Osteocyte (in vitro differentiated cells): ENCODE data around the gene SNX1. TPM values are rescaled to one million over a fixed set of nuclear protein-coding genes. Genes with fewer than 3 reads are reported as not detected.
A peak's percentile ranks its signal among the peaks of the same experiment; 100 is the strongest.
"Not testable (repeated sequence)": the region's sequence is repeated elsewhere in the genome, so short reads cannot be mapped to it uniquely, and the experiment has no call there.

Experiments used
- DNase-seq: peaks from one replicate; pipeline ENCODE4 v3.0.0; 2021; ENCODE audit warnings: mixed read lengths; ENCODE audit not compliant: unreplicated experiment; ENCODE audit errors: extremely low spot score
- H3K27ac Mint-ChIP-seq: one replicate; pipeline ENCODE4 v1.8.0; 2021; ENCODE audit warnings: mild to moderate bottlenecking, mixed read lengths; ENCODE audit not compliant: unreplicated experiment
- H3K27me3 Mint-ChIP-seq: one replicate; pipeline ENCODE4 v1.8.0; 2021; ENCODE audit warnings: mixed read lengths; ENCODE audit not compliant: unreplicated experiment
- H3K36me3 Mint-ChIP-seq: one replicate; pipeline ENCODE4 v1.8.0; 2021; ENCODE audit warnings: mixed read lengths; ENCODE audit not compliant: unreplicated experiment
- H3K4me1 Mint-ChIP-seq: one replicate; pipeline ENCODE4 v1.8.0; 2021; ENCODE audit warnings: mixed read lengths; ENCODE audit not compliant: unreplicated experiment
- H3K4me3 Mint-ChIP-seq: one replicate; pipeline ENCODE4 v1.8.0; 2021; ENCODE audit warnings: mild to moderate bottlenecking, moderate library complexity, mixed read lengths; ENCODE audit not compliant: unreplicated experiment
- H3K9me3 Mint-ChIP-seq: one replicate; pipeline ENCODE4 v1.8.0; 2021; ENCODE audit warnings: mixed read lengths; ENCODE audit not compliant: unreplicated experiment
- total RNA-seq: library from RNA; stranded (reverse); gene quantifications from 2 replicates; pipeline ENCODE4 v1.2.1, GENCODE V29; 2021
- TF ChIP-seq, protein P1 (sequence below): fragments of 200-600 bp; sonication (generic); IDR thresholded peaks from 2 replicates; pipeline ENCODE4 v1.5.0; 2021; ENCODE audit warnings: antibody characterized with exemption, mild to moderate bottlenecking, moderate library complexity

Gene SNX1
- total RNA-seq, 1 donor from 2014 or later: 101 TPM

DNA sequence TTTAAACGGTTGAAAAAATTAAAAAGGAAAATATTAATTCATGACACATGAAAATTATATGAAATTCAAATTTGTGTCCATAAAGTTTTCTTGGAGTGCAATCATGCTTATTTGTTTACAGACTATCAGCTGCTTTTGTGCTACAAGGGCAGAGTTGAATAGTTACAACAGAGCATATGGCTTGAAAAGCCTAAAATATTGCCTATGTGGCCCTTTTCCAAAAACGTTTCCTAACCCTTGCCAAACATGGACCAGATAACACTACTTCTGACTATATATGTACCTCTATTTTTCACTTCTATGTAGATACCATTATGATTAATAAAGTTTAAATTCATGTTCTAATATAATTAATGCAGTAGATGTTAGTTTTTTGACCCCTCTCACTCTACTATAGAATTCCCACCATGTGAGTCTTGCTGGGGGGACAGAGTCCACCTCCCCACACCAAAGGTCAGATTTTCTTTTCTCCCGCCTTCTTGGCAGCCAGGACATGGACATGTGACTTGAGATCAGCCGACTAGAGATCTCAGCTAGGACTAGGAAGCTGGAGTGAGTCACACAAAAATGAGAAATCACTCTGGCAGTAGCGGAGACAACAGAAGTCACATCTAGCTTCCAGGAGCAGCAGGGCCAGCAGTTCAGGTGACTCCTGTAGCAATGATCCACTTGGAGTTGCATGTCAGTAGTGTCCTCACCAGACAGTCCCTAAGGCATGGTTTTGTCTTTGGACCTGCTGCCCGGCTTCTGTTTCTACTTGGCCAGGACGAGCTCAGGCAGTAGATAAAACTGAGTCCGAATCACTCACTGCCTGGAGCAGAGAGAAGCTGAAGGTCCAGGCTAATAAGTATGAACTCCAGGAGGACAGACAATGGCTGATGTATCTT lies 24.6 kb upstream of the SNX1 start:
- Mint-ChIP-seq H3K36me3 (peaks cover 18% of the 10 kb centered on the region), H3K9me3 (no peaks in the 10 kb centered on the region), H3K4me3 (no peak overlapping the region), H3K4me1 (peaks cover 28% of the 10 kb centered on the region), H3K27ac (peak overlapping the region; percentile 86), H3K27me3 (no peaks in the 10 kb centered on the region)
- no peak for DNase-seq
- TF ChIP-seq, protein P1, sequence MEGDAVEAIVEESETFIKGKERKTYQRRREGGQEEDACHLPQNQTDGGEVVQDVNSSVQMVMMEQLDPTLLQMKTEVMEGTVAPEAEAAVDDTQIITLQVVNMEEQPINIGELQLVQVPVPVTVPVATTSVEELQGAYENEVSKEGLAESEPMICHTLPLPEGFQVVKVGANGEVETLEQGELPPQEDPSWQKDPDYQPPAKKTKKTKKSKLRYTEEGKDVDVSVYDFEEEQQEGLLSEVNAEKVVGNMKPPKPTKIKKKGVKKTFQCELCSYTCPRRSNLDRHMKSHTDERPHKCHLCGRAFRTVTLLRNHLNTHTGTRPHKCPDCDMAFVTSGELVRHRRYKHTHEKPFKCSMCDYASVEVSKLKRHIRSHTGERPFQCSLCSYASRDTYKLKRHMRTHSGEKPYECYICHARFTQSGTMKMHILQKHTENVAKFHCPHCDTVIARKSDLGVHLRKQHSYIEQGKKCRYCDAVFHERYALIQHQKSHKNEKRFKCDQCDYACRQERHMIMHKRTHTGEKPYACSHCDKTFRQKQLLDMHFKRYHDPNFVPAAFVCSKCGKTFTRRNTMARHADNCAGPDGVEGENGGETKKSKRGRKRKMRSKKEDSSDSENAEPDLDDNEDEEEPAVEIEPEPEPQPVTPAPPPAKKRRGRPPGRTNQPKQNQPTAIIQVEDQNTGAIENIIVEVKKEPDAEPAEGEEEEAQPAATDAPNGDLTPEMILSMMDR: no peak

DNA sequence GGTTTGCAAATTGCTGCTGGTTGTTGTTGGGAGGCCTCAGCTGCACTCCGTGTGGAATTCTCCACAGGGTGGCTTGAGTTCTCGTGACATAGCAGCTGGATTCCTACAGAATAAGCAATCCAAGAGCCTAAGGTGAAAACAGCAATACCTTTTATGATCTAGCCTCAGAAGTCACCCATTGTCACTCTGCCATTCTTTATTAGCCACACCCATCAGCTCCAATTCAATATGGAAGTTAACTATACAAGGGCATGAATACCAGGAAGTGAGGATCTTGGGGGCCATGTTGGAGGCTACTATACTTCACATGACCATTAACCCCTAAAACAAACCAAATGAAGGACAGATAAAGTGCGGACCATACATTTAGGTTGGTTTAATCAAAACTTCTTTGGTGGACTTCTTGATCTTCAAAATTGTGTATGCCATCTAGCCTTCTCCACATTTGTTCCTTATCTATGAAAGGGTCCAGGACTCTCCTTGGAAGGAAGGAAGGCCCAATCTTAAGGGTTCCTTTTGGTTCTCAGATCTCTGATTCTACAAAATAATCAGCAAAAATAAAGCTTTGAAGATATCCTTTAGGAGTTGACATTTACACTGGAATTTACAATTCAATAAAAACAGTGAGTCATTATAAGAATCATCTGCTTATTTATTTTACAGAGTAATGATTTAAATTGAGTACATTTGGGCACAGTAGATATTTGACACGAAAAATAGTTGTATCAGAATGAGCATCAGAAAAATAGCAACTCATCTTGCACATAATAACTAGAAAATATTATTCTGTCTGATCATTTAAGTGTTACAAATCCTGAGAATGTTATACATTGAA lies 23.6 kb upstream of the SNX1 start:
- H3K4me3 Mint-ChIP-seq: no peak overlapping the region
- H3K36me3 Mint-ChIP-seq: peaks cover 18% of the 10 kb centered on the region
- H3K27ac Mint-ChIP-seq: peak overlapping the region; percentile 86
- H3K9me3 Mint-ChIP-seq: no peaks in the 10 kb centered on the region
- DNase-seq: no peak
- TF ChIP-seq, protein P1: no peak
- H3K27me3 Mint-ChIP-seq: no peaks in the 10 kb centered on the region
- H3K4me1 Mint-ChIP-seq: peaks cover 28% of the 10 kb centered on the region

DNA sequence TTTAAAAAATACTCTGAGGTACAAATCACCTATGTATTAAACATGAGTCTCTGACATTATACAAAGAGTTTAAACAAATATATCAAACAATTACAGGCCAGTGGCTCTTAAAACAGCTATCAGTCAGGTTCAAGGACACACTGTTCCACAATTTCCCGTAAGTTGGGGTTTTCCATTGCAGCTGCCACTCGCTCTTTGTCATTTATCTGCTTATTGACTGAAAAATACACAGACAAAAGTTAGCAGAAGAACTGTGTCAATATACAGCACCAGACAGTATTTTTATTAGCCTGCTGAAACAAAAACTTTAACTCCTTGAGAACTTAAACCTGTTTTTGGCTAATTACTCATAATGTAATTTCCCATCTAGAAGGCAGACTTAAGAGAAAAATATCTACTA lies 23.0 kb upstream of the SNX1 start:
- TF ChIP-seq, protein P1: no peak
- DNase-seq: no peak
- no peaks in the 10 kb centered on the region for H3K27me3 Mint-ChIP-seq
- H3K27ac Mint-ChIP-seq: peak overlapping the region; percentile 86
- no peak overlapping the region for H3K4me3 Mint-ChIP-seq
- H3K36me3 Mint-ChIP-seq: peaks cover 18% of the 10 kb centered on the region
- H3K4me1 Mint-ChIP-seq: peaks cover 23% of the 10 kb centered on the region
- H3K9me3 Mint-ChIP-seq: no peaks in the 10 kb centered on the region

DNA sequence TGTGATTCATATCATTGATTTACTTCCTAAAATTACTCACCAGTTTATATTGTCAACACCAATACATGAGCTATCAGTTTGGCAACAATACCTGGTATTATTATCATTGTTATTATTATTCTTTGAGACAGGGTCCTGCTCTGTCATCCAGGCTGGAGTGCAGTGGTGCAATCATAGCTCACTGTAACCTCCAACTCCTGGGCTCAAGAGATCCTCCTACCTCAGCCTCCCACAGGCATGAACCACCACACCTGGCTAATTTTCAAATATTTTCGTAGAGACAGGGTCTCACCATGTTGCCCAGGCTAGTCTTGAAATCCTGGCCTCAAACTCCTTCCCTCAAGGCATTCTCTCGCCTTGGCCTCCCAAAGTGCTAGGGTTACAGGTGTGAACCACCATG lies 22.3 kb upstream of the SNX1 start:
- H3K4me1 Mint-ChIP-seq: peaks cover 23% of the 10 kb centered on the region
- not testable (repeated sequence) for H3K27me3 Mint-ChIP-seq, H3K9me3 Mint-ChIP-seq, DNase-seq, H3K27ac Mint-ChIP-seq, H3K4me3 Mint-ChIP-seq
- peaks cover 18% of the 10 kb centered on the region for H3K36me3 Mint-ChIP-seq

DNA sequence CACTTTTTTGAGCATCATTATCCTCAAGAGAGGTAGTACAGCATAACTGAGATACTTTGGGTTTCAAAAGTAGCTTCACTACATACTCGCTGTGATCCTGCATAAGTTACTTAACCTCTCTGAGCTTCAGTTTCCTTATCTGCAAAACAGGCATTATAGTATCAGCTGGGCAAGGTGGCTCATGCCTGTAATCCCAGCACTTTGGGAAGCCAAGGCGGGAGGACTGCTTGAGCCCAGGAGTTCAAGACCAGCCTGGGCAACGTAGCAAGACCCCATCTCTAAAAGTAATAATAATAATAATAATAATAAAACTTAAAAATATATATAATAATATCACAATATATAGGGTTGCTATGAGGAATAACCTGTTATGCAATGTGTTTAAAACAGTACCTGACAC lies 13.0 kb upstream of the SNX1 start:
- no peak overlapping the region for H3K4me3 Mint-ChIP-seq
- peaks cover 16% of the 10 kb centered on the region for H3K36me3 Mint-ChIP-seq
- no peak for DNase-seq
- H3K9me3 Mint-ChIP-seq: no peaks in the 10 kb centered on the region
- H3K27me3 Mint-ChIP-seq: no peaks in the 10 kb centered on the region
- TF ChIP-seq, protein P1: no peak
- H3K27ac Mint-ChIP-seq: no peak overlapping the region
- no peaks in the 10 kb centered on the region for H3K4me1 Mint-ChIP-seq
